Gastroesophageal sphincter (tissue), 4 donors: ENCODE data around the gene RIPOR1. TPM values are rescaled to one million over a fixed set of nuclear protein-coding genes. Genes with fewer than 3 reads are reported as not detected.
"Not testable (repeated sequence)": the region's sequence is repeated elsewhere in the genome, so short reads cannot be mapped to it uniquely, and the experiment has no call there.

Experiments
- ATAC-seq: fragments of 150-250 bp; one replicate; pipeline ENCODE4 v1.9.1; 2016; ENCODE audit warnings: mild to moderate bottlenecking, moderate library complexity
- H3K27ac ChIP-seq, 4 donors: fragments of 200-600 bp; sonication (generic) in 3 of 4; 1 replicate in 3 of 4; 2 replicates in 1 of 4; pipeline ENCODE4 v1.5.1; 2016 to 2019
- H3K27me3 ChIP-seq: fragments of 200-600 bp; sonication (generic); one replicate; pipeline ENCODE4 v1.5.1; 2019
- H3K36me3 ChIP-seq, 2 donors: fragments of 200-600 bp; sonication (generic); one replicate each; pipeline ENCODE4 v1.5.1; 2019; ENCODE audit warnings: control low read depth in 1 of 2
- H3K4me1 ChIP-seq, 3 donors: fragments of 200-600 bp; sonication (generic); 1 replicate in 2 of 3; 2 replicates in 1 of 3; pipeline ENCODE4 v1.5.1; 2016 to 2019; ENCODE audit warnings: control low read depth in 2 of 3
- H3K4me3 ChIP-seq, 2 donors: fragments of 200-600 bp; sonication (generic); one replicate each; pipeline ENCODE4 v1.5.1; 2019; ENCODE audit warnings: mild to moderate bottlenecking in 1 of 2, moderate library complexity in 1 of 2
- H3K9me3 ChIP-seq, 3 donors: fragments of 200-600 bp; sonication (generic); one replicate each; pipeline ENCODE4 v1.5.1; 2017 to 2019; ENCODE audit warnings: control low read depth in 2 of 3
- CTCF ChIP-seq, 4 experiments: fragments of 200-600 bp in 2 of 4; fragments of 450-650 bp in 2 of 4; sonication (generic) in 1 of 4; IDR thresholded peaks; one replicate each; pipeline ENCODE4 v1.5.1; 2017 to 2019; ENCODE audit warnings: antibody characterized with exemption in 4 of 4, mild to moderate bottlenecking in 2 of 4, moderate library complexity in 2 of 4
- EP300 ChIP-seq: sonication (generic); formaldehyde crosslinking; IDR thresholded peaks from one replicate; pipeline ENCODE4 v1.6.1; 2017; ENCODE audit warnings: antibody characterized with exemption, mild to moderate bottlenecking
- POLR2A ChIP-seq, 2 donors: fragments of 450-650 bp; IDR thresholded peaks; one replicate each; pipeline ENCODE4 v1.6.1; 2017; ENCODE audit warnings: antibody characterized with exemption in 2 of 2, mild to moderate bottlenecking in 2 of 2, moderate library complexity in 1 of 2
- POLR2AphosphoS5 ChIP-seq: sonication (generic); formaldehyde crosslinking; IDR thresholded peaks from one replicate; pipeline ENCODE4 v1.6.1; 2017; ENCODE audit warnings: antibody characterized with exemption
- WGBS, 2 donors: methylation state at CpG; one replicate each; pipeline ENCODE4 v1.1.5; 2018; ENCODE audit warnings: low coverage in 1 of 2; 5-methylcytosine and 5-hydroxymethylcytosine counted together
- total RNA-seq, 4 donors: library from RNA; depleted of rRNA; stranded (reverse); fragments of >200 nt; gene quantifications; one replicate each; pipeline ENCODE4 v1.1.0, GENCODE V29; 2016

RIPOR1 gene
- total RNA-seq, 4 donors from 2014 or later = 43.3 to 112 (median 64.9) TPM

GRCh38 chr16:67530013-67530939 is 1.6 kb downstream of the RIPOR1 start:
- Histone ChIP-seq H3K9me3 (no peaks in the 10 kb centered on the region), H3K36me3 (no peaks in the 10 kb centered on the region), H3K4me3 (peak overlapping the region; percentile 75 to 95), H3K4me1 (peaks cover 0 to 49% (median 15%) of the 10 kb centered on the region in 3 donors), H3K27ac (peak overlapping the region; percentile 76 to 95 (median 92)), H3K27me3 (no peaks in the 10 kb centered on the region)
- 4 to 8% methylated on average over 5 to 8 of the region's 48 CpGs for WGBS, 2 donors
- TF ChIP-seq EP300 (no peak), POLR2A (IDR thresholded peaks at IDR 0.05) (peak; percentile 79 to 81), POLR2AphosphoS5 (peak; percentile 77), CTCF (IDR thresholded peaks at IDR 0.05) (no peak)
- peak; percentile 91 for ATAC-seq

DNA sequence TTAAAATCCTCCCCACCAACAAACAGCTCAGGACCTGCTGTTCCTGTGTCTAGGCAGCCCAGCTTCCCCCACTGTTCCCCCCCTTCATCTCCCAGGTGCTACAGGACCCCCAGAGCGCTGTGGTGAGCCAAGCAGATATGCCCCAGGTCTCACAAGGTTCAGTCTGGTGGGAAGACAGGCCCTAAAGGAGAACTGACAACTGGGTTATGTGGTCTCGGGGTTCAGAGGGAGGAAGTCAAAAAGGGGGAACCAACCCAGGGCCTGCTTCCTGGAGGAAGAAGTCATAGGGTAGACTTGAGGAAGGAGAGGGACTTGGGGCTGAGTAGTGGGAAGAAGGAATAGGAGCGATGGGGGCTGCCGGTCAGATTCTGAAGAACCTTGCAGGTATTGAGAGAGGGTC is 2.6 kb downstream of the RIPOR1 start:
- Histone ChIP-seq H3K4me1 (peaks cover 0 to 59% (median 16%) of the 10 kb centered on the region in 3 donors), H3K9me3 (no peaks in the 10 kb centered on the region), H3K27ac (peak overlapping the region in 3 of 4 donors; percentile 92 to 95 (median 93)), H3K4me3 (peak overlapping the region in 1 of 2 donors; percentile 95), H3K36me3 (no peaks in the 10 kb centered on the region), H3K27me3 (no peaks in the 10 kb centered on the region)
- TF ChIP-seq POLR2AphosphoS5 (no peak), EP300 (no peak), POLR2A (IDR thresholded peaks at IDR 0.05) (no peak), CTCF (IDR thresholded peaks at IDR 0.05) (no peak)
- WGBS, 2 donors = 62% methylated on average over 3 of the region's 4 CpGs; no CpG with 5 or more reads in 1 of the 2 donors
- no peak for ATAC-seq

DNA sequence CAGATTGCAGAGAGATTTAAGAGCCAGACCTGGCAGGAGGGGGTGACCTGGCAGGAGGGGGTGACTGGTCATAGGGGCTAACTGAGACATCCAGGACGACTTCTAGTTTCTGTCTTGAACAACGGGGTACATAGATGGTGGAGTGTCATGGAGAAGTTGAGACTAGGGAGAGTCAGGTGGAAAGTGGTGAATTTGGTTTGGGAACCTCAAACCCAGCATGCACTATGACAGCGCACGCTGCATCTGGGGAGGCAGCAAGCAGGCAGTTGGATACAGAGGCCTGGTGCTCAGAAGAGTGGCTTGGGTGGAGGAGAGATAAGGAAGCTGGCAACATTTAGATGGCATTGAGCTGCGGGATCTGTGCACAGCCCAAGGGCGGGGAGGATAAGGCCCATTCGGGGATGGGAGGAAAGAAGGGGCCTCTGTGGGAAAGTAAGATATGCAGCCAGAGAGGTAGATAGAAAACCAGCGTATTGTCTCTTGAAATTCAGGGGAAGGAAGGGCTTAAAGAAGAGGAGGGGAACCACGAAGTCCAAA is 4.5 kb downstream of the RIPOR1 start:
- peaks cover 0 to 73% (median 25%) of the 10 kb centered on the region in 3 donors for H3K4me1 ChIP-seq
- no peak overlapping the region for H3K27ac ChIP-seq
- no peaks in the 10 kb centered on the region for H3K36me3 ChIP-seq
- TF ChIP-seq CTCF (IDR thresholded peaks at IDR 0.05) = no peak
- no peak for TF ChIP-seq POLR2AphosphoS5
- no peak for TF ChIP-seq EP300
- no peak for TF ChIP-seq POLR2A (IDR thresholded peaks at IDR 0.05)
- H3K4me3 ChIP-seq = no peak overlapping the region
- H3K27me3 ChIP-seq = no peaks in the 10 kb centered on the region
- ATAC-seq = no peak
- no peaks in the 10 kb centered on the region for H3K9me3 ChIP-seq
- WGBS, 2 donors = 74% methylated on average over 7 of the region's 9 CpGs

DNA sequence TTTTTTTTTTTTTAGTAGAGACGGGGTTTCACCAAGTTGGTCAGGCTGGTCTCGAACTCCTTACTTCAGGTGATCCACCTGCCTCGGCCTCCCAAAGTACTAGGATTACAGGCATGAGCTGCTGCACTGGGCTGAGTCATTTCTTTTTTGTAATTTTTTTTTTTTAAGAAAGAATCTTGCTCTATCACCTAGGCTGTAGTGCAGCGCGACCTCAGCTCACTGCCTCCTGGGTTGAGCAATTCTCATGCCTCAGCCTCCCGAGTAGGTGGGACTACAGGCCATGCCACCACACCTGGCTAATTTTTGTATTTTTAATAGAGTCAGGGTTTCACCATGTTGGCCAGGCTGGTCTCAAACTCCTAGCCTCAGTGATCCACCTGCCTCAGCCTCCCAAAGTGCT is 5.4 kb downstream of the RIPOR1 start:
- not testable (repeated sequence) for H3K9me3 ChIP-seq, ATAC-seq, H3K27me3 ChIP-seq, H3K27ac ChIP-seq, H3K36me3 ChIP-seq, H3K4me3 ChIP-seq
- peaks cover 0 to 77% (median 27%) of the 10 kb centered on the region in 3 donors for H3K4me1 ChIP-seq
- no CpG with 5 or more reads among the region's 6 CpGs for WGBS, 2 donors

DNA sequence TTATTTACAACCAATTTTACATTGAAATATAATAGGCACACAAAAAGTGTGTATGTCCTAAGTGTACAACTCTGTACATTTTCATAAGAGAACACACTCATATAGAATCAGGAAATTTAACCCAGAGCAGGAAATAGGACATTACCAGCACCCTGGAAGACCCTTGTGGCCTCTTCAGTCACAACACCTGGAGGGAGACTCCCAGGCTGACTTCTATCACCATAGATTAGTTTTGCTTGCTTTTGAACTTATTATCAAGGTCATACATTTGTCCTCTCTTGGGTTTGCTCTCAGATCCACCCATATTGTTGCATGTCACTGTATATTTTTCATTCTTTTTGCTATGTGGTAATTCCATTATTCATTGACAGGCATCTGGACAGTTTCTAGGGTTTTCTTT is 5.8 kb downstream of the RIPOR1 start:
- Histone ChIP-seq H3K27me3 (no peaks in the 10 kb centered on the region), H3K36me3 (peaks cover 0 to 5% of the 10 kb centered on the region in 2 donors), H3K4me3 (no peak overlapping the region), H3K9me3 (no peaks in the 10 kb centered on the region), H3K27ac (no peak overlapping the region), H3K4me1 (peaks cover 0 to 81% (median 31%) of the 10 kb centered on the region in 3 donors)
- no peak for ATAC-seq
- TF ChIP-seq EP300 (no peak), POLR2AphosphoS5 (no peak), POLR2A (IDR thresholded peaks at IDR 0.05) (no peak), CTCF (IDR thresholded peaks at IDR 0.05) (no peak)
